ENCODE data around the gene SP140L.

DNA sequence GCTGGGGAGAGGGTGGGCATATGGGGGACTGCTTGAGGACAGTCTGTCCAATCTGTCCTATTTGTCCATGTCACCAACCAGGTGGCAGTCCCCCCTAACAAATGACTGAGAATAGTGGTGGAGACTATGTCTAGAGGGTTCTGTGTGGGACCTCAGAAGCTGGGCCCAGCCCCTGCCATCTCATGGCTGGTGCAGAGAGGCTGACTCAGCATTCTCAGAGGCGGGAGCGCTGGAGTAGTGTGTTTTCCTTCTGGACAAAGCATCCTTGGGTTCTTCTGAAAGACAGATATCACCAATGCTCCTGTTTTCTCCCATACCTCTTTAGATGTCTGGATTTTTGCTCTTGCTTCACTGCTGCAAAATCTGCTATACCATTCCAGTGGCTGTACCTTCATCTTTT lies 44.1 kb upstream of the SP140L start:
- TF ChIP-seq, protein P1, sequence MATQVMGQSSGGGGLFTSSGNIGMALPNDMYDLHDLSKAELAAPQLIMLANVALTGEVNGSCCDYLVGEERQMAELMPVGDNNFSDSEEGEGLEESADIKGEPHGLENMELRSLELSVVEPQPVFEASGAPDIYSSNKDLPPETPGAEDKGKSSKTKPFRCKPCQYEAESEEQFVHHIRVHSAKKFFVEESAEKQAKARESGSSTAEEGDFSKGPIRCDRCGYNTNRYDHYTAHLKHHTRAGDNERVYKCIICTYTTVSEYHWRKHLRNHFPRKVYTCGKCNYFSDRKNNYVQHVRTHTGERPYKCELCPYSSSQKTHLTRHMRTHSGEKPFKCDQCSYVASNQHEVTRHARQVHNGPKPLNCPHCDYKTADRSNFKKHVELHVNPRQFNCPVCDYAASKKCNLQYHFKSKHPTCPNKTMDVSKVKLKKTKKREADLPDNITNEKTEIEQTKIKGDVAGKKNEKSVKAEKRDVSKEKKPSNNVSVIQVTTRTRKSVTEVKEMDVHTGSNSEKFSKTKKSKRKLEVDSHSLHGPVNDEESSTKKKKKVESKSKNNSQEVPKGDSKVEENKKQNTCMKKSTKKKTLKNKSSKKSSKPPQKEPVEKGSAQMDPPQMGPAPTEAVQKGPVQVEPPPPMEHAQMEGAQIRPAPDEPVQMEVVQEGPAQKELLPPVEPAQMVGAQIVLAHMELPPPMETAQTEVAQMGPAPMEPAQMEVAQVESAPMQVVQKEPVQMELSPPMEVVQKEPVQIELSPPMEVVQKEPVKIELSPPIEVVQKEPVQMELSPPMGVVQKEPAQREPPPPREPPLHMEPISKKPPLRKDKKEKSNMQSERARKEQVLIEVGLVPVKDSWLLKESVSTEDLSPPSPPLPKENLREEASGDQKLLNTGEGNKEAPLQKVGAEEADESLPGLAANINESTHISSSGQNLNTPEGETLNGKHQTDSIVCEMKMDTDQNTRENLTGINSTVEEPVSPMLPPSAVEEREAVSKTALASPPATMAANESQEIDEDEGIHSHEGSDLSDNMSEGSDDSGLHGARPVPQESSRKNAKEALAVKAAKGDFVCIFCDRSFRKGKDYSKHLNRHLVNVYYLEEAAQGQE (IDR thresholded peaks at IDR 0.05; ENCODE audit: insufficient read depth in 1 of 2, low read depth in 2 of 2, low read length in 2 of 2), result no peak
- TF ChIP-seq SIN3A (IDR thresholded peaks at IDR 0.05; ENCODE audit: borderline replicate concordance, insufficient read depth, low read length), result no peak

All from PFSK-1 (cell line).